ENCODE measurements around the gene EMCN.

GRCh38 chr4:100424376-100424775 lies 93.4 kb downstream of the EMCN start:
- TF ChIP-seq ESRRA (IDR thresholded peaks at IDR 0.05; ENCODE audit: low read length) (no peak), CTCF (IDR thresholded peaks at IDR 0.05 in 2 of 3, conservative IDR thresholded peaks at IDR 0.05 in 1 of 3; ENCODE audit: control insufficient read depth in 2 of 3, extremely low read depth in 1 of 3, insufficient read depth in 1 of 3, low read depth in 3 of 3, low read length in 3 of 3) (no peak), SREBF2 (IDR thresholded peaks at IDR 0.05; ENCODE audit: low read length) (no peak), POLR2A (IDR thresholded peaks at IDR 0.05; ENCODE audit: low read depth, low read length) (no peak), HDGF (IDR thresholded peaks at IDR 0.05) (no peak), EP300 (IDR thresholded peaks at IDR 0.05; ENCODE audit: borderline replicate concordance in 1 of 2, control insufficient read depth in 1 of 2, low read depth in 2 of 2, low read length in 2 of 2) (no peak), ZBTB33 (IDR thresholded peaks at IDR 0.05) (no peak), YY1 (IDR thresholded peaks at IDR 0.05; ENCODE audit: low read depth, low read length) (no peak), TCF3 (IDR thresholded peaks at IDR 0.05; ENCODE audit: borderline replicate concordance, insufficient read depth, low read depth, low read length) (no peak), POLR2AphosphoS5 (IDR thresholded peaks at IDR 0.05; ENCODE audit: low read length) (no peak), JUND (IDR thresholded peaks at IDR 0.05; ENCODE audit: low read depth, low read length) (no peak)
